GM19328 (cell line): ENCODE data around the gene MAT2B.
A peak's percentile ranks its signal among the peaks of the same experiment; 100 is the strongest.

Source experiments
- ATAC-seq: cut with Tn5 transposase; IDR thresholded peaks from one replicate; pipeline ENCODE4 v1.9.1; 2021; ENCODE audit warnings: mild to moderate bottlenecking, moderate library complexity; ENCODE audit not compliant: unreplicated experiment

The MAT2B gene

DNA sequence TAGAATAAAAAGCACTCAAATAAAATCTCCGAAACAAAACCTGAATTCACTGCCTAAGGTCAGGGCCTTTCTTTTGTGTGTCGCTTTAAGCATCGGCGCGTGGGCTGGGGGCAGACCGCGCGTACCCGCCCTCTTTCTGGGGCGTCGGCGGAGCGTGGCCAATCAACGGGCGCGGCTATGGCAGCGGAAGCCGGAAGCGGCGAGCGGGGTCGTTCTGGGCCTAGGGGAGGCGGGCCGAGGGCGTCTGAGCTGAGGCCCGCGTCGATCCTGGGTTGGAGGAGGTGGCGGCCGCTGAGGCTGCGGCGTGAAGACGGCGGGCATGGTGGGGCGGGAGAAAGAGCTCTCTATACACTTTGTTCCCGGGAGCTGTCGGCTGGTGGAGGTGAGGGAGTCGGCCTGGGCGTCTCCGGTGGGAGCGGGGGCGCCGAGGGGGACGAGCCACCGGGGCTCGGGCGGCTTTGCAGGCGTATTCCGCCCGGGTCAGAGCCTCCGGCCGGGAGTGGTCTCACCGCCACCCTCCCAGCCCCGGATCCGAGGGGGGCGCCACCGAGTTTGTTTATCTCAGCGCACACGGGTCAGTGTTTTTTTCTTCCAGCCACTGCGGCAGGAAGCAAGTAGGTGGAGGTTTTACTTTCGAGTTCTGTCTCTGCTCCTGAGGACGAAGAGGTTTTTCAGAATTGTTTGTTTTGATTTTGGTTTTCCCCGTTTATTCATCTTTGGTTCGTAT lies at the start of gene MAT2B:
Gene MAT2B, plus strand, starts transcription at position 252 of the 727 bp plus-strand sequence. Its CDS starts 68 bp downstream, at position 320.
- ATAC-seq, result peak; percentile 89

DNA sequence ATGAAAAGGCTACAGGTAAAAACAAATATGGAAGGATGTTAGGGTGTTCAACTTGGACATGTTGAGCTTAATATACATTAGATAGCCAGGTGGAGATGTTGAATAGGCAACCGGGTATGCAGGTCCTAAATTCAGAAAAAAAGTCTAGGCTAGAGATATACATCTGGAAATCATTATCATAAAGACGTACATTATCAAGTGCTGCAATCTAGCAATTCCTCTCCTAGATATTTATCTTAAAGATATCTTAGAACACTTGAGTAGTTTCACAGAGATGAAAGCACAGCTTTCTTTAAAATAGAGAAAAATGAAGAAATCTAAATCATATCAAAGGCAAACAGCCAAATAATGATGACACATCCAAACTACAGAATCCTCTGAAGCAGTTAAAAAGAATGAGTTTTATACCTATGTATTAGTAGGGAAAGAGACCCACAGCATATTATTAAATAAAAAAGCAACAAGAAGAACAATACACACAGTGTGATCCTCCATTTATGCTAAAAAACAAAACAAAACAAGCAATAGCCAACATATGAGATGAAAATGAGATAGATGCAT lies 49.3 kb upstream of the MAT2B start:
- no peak for ATAC-seq

DNA sequence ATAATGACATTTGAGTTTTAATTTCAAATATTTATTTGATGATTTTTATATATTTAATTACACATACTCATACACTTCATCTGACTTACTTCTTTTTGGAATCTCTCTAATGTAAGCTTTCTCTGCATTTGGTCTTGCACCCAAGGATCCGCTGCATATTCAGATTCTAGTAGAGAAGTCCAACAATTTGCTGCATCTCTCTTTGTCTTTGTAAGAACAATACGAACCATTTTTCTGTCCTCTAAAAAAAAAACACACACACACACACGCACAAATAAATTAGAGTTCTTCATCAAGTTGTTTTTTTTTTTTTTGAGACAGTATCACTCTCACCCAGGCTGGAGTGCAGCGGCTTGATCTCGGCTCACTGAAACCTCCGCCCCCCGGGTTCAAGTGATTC lies 48.6 kb upstream of the MAT2B start:
- ATAC-seq, result no peak

DNA sequence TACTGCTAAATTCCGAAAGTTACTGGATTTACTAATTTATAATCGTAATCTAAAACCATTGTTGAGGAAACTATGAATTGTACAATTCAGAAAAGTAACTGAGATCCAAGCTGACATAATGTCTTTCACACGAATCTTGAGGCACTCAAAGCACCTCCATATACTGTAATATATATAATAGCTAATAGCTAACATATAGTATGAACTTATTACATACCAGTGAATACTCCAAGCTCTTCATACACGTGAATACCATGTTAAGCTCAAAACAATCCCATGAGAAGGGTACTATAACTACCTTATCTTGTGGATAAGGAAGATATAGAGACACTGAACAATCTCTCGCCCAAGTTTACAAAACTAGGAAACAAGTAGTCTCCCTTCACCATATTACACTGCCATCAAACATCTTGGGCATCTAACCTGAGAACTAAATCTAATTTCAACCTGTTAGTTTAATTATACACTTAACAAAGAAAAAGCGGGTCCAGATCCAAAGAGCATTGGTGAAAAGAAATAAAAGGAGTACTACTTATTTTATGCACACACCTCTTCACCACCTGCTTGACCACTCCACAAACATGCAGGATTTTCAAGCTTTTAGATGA lies 46.5 kb upstream of the MAT2B start:
- ATAC-seq, result no peak

DNA sequence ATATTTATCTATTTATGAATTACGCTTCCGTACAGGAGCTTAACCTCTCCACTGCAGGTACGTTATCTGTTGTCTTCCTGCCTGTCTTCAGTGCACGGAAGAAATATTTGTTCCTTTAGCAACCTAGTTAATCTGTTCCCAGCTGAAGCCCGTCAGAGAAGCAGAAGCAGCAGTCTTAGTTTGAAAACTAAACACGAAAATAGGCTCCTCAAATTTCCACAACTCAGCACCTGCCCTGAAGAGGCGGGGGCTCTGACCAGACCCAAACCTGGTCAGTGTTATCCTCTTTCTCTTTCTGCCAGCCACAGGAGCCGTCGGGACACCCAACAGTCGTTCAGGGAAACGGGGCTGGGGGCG lies 46.0 kb upstream of the MAT2B start:
- ATAC-seq, result peak; percentile 1

DNA sequence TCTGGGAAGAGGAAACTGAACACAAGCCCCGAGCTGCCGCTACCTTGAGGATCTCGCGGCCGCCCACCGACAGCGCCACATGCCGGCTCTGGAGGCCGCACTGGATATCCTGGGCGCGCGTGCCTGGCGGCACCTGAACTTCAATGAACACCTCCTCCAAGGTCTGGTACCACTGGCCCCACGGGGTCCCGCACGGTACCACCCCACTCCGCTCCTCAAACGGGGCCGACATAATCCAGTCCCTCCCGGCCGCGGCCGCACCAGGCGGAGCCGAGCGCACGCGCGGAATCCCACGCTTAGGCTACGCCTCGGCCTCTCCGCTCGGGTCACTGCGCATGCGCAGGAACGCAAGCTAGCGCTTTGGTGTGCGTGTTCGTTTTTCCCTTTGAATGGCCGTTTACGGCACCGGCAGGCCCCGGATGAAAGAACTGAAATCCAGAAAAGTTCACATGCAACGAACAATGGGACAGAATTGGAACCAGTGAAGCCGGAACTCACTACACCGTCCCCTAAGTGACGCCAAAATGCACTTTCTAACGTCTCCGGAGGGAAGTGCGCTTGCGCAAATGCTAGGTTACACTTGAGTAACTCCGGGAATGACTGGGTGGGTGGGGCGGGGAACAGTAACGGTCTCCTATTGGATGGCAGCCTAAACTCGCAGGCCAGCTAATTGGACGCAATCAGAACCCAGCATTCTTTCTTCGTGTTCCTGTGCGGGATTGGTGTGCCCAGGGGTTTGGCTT lies 45.4 kb upstream of the MAT2B start, which contains the start of gene NUDCD2:
Gene NUDCD2, minus strand, starts transcription at position 284 of the 743 bp plus-strand sequence. Its CDS starts 52 bp downstream, at position 232.
- peak; percentile 78 for ATAC-seq

DNA sequence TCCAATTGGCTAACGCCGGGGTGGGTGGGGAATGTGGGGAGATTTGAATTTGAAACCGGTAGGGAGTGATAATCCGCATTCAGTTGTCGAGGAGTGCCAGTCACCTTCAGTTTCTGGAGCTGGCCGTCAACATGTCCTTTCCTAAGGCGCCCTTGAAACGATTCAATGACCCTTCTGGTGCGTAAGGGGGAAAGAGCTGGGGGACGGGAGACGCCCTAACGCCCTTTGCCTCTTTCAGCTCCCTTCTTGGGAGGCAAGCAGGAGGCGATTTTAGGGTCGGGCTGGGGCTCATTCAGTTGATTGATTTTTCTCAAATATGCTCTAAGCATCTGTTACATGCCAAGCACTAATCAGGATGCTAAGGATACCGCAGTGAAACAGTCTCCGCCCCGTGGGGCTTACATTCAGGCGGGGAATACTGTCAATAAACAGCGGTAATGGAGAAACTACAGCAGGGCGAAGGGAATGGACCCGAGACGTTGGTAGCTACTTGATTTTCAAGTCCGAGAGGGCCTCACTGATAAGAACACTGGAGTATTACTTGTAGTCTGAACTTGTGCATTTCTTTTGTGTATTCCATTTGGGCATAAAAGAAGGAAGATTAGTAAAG lies 44.8 kb upstream of the MAT2B start, which contains the start of gene HMMR:
Gene HMMR, plus strand, starts transcription at position 71 of the 610 bp plus-strand sequence. Its CDS starts 61 bp downstream, at position 132.
- ATAC-seq, result no peak

DNA sequence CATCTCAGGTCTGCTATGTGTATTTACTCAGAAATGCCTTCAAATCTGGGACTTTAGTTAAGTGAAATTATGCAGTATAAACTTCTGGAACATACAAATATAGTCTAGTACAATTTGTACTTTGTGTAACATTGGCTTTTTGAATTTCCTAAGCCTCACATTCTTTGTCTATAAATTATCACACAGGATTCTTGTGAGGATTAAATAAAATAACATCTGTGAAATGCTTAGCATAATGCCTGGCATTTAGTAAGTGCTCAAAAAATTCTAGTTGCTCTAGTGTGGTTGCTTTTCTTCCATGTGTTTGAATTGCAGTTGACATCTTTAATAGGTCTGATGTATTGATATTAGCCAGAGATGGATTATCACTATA lies 42.4 kb upstream of the MAT2B start:
- no peak for ATAC-seq

DNA sequence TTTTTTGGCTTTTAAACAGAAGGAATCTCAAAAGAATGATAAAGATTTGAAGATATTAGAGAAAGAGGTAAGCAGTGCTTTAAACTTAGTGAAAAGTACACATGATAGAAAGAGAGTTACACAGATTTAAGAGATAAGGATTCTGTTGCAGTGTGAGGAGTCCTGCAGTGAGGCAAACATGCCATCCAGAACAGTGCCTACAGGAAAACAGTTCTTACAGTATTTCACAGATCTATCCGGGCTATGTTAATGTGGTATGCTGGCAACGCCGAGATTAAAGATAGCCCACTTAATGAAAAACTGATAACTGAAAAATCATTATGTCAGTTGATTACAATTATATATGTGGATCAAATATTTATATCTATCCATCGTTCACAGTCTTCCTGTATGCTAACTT lies 37.7 kb upstream of the MAT2B start:
- no peak for ATAC-seq

DNA sequence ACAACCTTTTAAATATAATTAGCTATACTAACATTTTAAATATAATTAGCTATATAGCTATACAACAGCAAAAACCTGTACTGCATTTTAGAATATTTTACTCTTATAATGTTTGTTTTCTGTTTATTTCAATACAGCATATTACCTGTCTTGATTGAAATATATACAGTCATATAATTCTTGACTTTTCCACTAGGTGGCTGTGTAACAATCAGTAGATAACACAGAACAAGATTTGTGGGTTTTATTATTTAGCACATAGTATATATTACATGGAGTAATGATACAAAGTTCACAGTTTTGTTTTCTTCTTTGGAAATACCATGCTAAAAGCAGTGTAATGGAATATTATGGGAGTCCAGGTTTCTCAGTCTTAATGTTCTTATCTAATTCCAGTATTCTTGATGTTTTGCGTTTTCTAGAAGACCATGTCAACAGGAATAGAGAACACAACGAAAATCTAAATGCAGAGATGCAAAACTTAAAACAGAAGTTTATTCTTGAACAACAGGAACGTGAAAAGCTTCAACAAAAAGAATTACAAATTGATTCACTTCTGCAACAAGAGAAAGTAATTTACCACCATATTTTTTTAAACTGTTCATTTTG lies 31.7 kb upstream of the MAT2B start:
- no peak for ATAC-seq

DNA sequence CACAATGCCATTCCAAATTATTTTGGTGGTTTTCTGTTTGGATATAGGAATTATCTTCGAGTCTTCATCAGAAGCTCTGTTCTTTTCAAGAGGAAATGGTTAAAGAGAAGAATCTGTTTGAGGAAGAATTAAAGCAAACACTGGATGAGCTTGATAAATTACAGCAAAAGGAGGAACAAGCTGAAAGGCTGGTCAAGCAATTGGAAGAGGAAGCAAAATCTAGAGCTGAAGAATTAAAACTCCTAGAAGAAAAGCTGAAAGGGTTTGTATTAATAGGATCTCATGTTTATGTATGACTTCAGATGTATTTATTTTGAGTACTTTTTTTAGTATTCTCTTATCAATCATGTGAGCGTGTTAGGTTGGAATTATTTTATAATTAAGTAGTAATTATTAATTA lies 30.0 kb upstream of the MAT2B start:
- no peak for ATAC-seq

DNA sequence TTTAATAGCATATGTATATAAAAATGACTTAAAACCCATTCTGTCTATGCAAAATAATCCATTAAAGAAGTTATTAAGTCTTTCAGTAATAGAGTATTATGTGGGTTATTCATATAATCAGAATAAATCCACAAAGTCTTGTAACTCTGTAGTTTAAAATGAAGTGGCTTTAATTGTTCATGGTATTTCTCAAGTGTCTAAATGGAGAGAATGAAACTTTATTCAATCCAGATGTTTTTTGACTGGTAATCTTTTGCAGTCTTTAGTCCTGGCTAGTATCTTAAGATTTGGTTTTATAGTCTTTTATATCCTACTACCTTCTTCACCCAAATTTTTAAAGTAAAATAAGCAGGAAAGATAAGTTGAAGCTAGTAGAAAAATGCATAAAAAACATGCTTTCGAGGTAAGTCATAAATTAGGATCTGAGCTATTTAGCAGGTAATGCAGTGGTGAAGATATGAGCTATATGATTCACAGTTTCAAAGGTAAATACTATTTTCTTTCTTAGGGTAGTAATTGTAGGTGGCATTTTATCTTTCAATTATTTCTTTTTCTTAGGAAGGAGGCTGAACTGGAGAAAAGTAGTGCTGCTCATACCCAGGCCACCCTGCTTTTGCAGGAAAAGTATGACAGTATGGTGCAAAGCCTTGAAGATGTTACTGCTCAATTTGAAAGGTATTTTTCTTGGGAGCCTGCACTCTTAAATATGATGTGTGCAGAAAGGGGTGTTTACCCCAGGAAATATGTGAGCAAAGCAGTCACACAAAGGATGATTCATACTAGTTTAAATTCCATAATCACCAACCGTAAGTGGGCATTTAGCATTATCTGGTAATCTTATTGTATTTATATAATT lies 27.1 kb upstream of the MAT2B start:
- ATAC-seq, result no peak

DNA sequence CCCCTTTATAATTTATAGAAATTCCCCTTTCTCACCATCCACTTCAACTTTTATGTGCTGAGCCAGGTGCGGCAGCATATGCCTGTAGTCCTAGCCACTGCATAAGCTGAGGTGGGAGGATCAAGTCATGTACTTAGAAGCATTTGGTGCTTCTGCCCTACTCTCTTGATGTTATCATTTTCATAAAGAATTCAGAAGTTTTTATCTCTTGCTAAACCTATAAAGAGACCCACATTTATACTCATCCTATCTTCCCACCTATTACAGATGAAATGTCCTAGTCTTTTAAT lies 26.5 kb upstream of the MAT2B start:
- ATAC-seq, result no peak

DNA sequence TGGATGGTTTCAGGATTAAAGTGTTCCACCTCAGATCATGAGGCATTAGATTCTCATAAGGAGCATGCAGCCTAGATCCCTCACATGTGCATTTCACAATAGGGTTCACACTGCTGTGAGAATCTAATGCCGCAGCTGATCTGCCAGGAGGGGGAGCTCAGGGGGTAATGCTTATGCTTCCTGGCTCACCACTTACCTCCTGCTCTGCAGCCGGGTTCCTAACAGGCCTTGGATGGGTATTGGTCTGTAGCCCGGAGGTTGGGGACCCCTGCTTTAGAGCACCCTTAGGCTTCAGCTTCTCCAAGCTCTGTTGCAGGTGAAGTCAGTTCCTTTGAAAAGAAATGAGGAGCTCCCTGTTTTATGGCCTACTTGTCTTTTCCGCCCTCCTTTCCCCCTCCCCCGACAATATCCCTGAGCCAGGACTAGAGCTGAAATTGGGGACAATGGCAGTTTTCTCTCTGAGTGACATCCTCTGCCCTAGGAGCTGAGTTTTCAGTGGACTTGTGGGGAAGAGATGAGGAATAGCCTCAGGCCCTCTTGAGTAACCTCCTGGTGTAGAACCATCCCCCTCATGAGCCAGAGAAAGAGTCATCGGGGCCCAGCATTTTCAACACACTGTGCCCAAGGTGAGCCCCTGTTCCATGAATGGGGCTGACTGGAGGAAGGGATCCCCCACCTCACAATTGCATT lies 16.2 kb upstream of the MAT2B start:
- no peak for ATAC-seq

DNA sequence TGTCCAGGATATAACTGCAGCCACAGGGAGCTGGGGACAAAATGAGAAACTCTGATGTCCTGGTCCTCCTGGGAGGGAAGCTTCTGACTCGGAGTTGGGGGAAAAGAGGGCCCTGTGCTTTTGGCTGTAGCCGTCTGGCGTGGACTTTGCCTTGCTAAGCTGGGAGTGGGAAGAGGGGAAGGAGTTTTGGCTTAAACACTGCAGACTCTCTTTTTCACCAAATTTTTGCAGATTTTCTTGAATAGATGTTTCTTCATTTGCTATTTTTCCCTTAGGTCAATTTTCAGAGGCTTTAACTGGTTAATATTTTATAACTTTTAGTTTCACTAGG lies 15.7 kb upstream of the MAT2B start:
- no peak for ATAC-seq

DNA sequence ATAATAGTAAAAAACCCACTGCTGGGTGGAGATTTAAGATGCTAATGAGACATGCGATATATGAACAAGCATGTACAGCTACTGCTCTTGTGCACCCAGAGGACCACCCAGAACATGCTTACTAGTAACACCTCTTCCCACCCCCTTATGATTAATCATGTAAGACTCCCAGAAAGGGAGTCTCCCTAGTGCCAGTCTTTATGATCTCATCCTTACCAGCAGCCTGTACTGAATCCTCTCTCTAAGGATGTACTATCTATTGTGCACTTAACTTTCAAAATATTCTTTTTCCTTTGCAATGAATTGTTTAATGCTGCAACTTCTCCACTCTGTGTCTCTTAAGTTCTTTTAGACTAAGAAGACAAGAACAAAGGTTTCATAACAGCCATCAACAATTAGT lies 9.1 kb upstream of the MAT2B start:
- ATAC-seq, result no peak

DNA sequence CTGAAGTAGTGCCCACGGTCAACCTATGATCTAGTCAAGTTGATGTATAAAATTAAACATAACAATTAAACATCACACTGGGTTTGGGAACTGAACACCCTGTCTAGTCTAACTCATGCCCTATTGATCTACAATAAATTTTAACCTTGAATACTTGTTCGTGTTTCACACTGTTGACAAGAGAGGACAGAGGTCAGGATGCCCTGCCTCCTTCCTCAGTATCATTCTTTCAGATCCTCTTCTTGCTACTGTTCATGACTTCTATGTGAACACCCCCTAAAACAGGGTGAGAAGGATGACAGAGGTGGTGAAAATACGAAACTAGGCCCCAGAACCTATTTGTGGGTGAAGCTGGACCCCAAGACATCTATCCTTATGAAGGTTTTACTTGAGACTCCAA lies 8.1 kb upstream of the MAT2B start:
- ATAC-seq, result no peak

DNA sequence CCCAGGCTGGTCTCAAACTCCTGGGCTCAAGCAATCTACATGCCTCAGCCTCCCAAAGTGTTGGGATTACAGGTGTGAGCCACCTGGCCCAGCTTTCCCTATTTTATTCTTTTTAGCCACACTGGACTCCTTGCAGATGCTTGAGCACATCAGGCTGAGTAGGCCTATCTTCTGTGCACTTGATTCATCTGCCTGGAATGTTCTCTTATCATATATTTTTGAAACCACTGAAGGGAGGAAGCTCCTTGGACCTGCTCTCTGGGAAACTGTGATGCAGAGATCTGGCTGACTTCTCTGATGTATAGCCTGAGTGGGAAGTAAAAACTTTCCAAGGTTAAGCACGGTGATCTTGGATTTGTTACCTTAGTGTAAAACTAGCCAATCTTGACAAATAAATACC lies 6.5 kb upstream of the MAT2B start:
- ATAC-seq, result no peak

DNA sequence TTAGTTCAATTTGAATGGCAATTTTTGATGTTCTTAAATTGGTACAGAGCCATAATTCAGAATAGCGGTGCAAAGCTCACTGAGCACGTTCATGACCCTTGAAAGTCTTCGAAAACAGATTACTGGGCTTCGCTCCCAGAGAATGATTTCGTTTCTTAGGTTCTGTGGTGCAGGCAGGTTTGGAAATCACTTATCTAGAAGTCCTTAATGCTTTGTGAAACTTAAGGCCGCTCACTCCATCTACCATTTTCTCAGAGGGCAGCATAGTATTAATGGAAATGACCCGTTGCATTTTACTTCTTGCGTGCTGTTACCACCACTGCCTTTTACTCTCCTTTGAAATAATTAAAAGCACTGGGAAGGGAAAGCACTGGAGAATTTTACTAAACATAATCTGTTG lies 2.9 kb upstream of the MAT2B start:
- no peak for ATAC-seq
